ENCODE data around the gene ATP8B2. TPM values are rescaled to one million over a fixed set of nuclear protein-coding genes. Genes with fewer than 3 reads are reported as not detected.
"Not testable (repeated sequence)": the region's sequence is repeated elsewhere in the genome, so short reads cannot be mapped to it uniquely, and the experiment has no call there.

The ATP8B2 gene
- total RNA-seq, 1 donor from 2014 or later = 32.9 TPM

- no peak for DNase-seq (ENCODE audit: low spot score)
Measured at GRCh38 chr1:154323493-154323892, 1.8 kb upstream of the ATP8B2 start.

DNA sequence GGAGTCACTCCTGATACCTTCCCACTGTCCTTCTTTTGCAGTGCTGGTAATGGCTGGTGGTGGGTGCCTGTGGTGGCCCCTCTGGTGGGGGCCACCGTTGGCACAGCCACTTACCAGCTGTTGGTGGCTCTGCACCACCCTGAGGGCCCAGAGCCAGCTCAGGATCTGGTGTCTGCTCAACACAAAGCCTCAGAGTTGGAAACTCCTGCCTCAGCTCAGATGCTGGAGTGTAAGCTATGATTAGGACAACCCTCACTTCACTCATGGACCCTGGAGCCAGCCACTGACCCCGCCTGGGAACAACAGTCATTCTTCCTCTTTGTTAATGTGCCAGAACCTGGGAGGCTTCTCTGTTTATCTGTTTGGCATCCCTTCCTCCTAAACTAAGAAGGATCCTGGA lies 1.1 kb upstream of the ATP8B2 start:
- no peak for DNase-seq (ENCODE audit: low spot score)

DNA sequence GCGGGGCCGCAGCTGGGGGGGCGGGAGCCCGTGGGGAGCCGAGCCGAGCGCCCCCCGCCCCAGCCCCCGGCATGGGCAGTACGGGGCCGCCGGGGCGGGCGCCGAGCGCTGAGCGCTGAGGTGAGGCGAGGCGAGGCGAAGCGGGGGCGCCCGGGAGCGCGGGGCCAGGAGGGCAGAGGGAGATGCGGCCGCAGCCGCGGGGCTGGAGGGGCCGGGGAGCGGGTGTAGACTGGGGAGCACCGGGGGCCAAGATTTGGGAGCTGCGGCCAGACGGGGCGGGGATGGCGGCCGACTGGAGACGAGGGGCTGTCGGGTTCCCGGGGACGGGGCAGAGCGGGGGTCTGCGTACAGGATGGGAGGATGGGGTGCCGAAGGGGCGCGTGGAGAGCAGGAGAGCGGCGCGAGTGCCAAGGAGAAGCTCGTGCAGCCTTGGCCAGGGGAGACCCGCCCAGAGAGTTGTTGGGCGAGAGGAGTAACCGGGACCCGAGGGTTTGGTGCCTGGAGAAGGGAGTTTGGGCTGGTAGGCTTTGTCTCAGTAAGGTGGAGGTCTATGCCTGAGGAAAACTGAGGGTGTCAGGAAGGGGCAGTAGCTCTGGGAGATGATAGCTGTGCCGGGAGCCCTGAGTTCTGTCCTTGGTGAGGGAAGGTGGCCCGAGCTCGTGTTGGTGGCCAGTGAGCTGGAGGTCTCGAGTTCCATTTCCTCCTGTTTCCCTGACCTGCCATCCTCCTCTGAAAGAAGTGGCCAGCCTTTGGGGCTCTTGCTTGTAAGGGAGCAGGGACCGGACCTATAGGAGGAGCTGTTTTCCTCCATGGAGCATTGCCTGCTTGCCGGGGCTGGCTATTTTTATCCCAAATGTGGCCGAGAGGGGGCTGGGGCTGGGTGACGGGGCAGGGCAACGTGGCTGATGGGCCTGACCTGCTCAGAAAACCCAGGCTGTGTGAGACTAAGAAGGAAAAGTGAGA lies 539 bp downstream of the ATP8B2 start:
- DNase-seq (ENCODE audit: low spot score) = peak; percentile 52

DNA sequence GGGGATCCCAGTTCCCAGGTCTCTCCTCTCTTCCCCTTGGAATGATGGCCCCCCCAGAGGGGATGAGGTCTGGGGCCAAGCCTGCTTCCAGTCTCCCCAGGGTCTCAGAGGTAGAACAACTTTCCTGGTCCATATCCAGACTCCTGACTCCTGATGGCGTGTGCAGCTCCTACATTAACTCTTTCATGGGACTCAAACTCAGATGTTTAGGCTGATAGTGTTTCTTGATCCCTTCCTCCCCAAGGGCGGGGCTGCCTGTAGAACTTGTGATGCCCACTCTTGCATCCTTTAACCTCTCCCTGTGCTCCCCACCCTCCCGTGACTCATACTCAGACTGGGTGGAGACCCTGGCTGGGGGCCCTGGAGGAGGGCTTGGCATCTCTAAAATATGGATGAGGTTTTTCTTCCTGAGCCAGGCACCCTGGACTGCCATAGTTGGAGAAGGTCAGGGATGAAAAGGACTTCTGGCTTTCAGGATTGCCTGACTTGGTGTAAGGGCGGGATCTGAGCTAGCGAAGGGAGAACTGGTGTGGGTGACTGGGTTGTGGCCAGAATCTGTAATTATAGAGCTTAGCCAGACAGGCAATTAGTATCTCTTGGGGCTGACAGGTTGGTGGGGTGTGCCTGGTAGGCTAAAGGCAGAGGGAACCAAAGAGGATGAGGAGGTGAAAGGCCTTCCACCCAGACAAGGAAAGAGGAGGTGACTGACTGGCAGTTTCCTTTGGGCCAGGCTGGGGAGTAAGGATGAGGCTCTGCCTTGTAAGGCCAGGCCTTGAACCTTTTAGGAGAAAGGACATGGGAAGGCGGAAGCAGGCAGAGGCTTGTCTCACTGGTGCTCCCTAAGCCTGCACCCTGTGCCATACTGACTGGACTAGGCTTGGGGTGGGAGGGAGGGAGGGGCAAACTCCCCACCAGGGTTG lies 1.5 kb downstream of the ATP8B2 start:
- no peak for DNase-seq (ENCODE audit: low spot score)

DNA sequence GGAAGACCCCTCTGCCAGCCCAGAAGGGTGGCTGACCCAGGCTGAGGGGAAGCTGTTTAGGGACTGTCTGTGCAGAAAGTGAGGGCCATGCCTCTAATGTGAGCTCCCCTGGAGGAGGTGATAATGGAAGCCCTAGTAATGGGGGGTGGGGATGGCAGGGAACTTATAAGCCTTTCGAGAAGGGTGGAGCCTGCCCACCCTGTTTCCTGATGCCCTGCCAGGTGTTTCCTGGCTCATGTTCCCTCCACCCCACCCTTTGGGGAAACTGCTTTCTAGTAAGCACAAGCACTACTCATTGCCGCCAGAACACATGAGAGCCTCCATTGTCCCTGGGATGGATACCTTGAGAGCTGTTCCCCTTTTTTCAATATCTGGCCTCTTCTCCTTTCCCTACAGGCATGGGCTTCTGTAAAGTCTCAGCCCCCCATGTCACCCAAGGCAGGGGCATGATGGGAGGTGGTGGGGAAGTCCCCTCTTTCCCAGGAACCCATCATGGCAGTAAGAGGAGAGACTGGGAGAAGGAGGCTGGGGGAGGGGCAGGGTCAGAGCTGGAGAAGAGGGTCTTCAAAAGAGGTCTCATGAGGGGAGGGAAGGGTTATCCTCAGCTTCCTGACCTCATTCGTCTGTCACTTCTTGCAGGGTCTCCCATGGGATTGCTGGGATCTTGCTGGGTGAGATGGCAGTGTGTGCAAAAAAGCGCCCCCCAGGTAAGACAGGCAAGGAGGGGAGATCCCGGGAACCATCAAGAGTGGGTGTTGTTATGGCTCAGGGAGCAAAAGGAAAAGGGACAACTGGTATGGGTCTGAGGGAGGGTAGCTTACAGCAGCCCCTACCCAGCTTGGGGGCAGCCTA lies 2.4 kb downstream of the ATP8B2 start:
- DNase-seq (ENCODE audit: low spot score) = no peak

DNA sequence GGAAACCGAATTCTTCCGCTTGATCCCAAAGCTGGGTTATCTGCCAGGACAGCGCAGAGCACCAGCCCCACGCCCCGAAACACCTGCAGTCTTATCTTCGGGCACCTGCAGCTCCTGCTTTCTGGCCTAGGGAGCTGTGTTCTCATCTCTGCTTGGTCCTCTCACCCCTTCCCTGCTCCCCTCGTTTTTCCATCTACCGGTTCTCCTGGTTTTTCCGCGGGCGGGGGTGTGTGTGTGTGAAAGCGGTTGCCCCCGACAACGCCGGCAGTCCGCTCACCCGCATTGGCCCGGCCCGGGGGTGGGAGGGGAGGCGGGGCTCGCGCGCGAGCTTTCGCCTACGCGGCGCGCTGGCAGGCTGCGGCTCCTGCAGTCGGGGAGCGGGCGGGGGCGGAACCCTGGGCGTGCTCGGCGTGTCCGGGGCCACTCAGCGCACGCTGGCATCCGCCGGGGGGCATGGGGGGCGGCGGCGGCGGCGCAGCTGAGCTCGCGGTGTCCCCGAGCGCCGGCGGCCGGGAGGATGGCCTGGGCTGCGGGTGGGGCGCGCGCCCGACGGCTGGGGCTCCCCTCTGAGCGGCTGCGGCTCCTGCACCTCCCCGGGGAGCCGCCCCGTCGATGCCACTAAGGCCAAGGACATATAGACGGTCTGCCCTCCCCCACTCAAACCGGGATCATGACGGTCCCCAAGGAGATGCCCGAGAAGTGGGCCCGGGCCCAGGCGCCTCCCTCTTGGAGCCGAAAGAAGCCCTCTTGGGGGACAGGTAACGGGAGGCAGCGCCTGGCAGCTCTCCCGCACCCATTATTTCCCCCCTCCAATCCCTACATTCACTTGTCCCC lies 3.2 kb downstream of the ATP8B2 start:
- peak; percentile 78 for DNase-seq (ENCODE audit: low spot score)

DNA sequence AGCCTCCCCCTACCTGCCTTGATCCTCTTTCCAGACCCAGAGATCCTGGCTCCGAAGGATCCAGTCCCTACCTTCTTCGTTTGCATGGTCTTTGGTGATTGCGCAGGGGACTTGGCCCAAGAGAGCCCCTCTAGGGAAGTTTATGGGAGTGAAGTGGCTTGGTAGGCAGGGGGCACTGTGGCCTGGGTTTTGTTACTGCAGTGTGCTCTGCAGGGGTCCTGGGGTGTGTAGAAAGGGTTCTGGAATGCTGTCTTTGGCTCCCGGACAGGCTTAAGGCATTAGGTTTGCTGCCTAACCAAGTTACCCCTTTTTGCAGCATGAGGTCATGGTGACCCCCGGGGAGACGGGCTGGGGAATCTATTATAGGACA lies 3.8 kb downstream of the ATP8B2 start:
- no peak for DNase-seq (ENCODE audit: low spot score)

- DNase-seq (ENCODE audit: low spot score) = no peak
Measured at GRCh38 chr1:154329551-154330131, 4.3 kb downstream of the ATP8B2 start.

GRCh38 chr1:154330669-154331068 lies 5.3 kb downstream of the ATP8B2 start:
- DNase-seq (ENCODE audit: low spot score) = no peak

DNA sequence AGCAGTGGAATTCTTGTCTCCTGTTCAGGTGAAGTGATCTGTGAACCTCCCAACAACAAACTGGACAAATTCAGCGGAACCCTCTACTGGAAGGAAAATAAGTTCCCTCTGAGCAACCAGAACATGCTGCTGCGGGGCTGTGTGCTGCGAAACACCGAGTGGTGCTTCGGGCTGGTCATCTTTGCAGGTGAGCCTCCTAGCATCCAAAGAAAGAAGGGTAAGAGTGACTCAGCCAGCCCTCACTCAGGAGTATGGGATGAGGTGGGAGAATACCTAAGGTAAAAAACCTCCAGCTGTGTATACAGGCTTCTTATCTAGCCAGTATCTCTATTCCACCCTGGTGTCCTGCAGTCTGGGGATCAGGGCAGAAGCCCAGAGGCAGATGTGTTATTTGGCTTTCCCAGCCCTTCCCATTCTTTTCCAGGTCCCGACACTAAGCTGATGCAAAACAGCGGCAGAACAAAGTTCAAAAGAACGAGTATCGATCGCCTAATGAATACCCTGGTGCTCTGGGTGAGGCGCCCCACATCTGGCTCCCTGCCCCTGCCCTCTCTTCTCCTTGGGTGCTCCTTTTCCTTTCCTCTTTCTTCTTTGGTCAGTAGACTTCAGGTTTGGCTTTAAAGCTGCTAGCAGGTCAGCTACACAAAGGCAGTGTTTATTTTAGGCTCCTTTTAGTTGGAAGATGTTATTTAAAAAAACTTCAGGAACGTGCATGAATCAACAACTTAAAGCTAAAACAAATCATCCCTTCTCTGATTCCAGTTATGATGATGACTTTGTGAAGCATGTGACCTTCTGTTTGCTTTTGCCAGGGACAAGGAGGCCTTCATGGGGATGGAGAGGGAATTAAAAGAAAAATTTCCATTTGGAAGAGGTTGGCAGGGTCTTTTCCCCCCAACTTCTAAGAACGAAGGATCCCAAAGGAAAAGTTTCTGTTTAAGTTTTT lies 9.0 kb downstream of the ATP8B2 start:
- DNase-seq (ENCODE audit: low spot score) = no peak

DNA sequence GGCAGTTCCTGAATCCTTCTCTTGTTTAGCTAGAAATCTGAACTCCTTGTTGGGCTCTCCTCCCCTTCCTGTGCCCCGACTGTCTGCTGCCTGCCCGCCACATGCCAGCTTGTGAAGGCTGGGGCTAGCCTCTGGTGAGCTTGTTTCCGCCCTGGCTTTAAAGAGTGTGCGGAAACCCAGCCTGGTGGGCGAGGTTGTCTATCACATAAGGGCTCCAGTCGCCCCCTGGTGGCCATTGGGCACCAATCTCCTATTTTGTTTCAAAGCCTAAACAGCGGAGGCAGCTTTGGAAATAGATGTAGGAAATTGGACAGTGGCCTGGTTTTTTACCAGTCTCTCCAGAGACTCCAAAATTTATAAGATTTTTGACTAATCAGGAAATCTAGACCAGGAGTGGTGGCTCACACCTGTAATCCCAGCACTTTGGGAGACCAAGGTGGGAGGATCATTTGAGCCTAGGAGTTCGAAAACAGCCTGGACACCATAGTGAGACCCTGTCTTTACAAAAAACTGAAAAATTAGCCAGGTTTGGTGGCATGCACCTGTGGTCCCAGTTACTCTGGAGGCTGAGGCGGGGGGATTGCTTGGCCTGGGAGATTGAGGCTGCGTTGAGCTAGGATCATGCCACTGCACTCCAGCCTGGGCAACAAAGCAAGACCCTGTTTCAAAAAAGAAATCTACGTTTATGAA lies 9.8 kb downstream of the ATP8B2 start:
- DNase-seq (ENCODE audit: low spot score) = peak; percentile 85

DNA sequence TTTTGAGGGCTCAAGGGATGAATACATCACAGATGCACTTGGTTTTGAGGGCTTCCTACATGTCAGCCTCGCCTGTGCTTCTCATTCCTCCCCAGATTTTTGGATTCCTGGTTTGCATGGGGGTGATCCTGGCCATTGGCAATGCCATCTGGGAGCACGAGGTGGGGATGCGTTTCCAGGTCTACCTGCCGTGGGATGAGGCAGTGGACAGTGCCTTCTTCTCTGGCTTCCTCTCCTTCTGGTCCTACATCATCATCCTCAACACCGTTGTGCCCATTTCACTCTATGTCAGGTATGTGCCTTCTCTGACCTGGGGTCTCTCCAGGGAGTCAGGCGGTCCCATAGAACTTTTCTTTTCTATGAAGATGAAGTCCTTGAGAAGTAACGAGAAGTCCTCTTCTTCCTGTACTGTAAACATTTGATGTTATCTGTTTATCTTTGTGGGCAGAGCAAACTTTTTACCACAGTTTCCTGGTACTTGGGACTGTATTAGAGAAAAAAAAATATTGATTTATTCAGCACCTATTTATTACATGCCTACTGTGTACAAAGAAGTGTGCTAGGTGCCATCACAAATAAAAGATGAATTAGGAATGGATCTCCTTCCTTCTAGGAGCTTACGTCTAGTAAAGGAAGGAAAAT lies 12.0 kb downstream of the ATP8B2 start:
- DNase-seq (ENCODE audit: low spot score) = no peak

GRCh38 chr1:154338875-154339274 lies 13.6 kb downstream of the ATP8B2 start:
- DNase-seq (ENCODE audit: low spot score) = no peak

- not testable (repeated sequence) for DNase-seq (ENCODE audit: low spot score)
Measured at GRCh38 chr1:154341366-154341765, 16.0 kb downstream of the ATP8B2 start.

- no peak for DNase-seq (ENCODE audit: low spot score)
Measured at GRCh38 chr1:154342132-154342531, 16.8 kb downstream of the ATP8B2 start.

DNA sequence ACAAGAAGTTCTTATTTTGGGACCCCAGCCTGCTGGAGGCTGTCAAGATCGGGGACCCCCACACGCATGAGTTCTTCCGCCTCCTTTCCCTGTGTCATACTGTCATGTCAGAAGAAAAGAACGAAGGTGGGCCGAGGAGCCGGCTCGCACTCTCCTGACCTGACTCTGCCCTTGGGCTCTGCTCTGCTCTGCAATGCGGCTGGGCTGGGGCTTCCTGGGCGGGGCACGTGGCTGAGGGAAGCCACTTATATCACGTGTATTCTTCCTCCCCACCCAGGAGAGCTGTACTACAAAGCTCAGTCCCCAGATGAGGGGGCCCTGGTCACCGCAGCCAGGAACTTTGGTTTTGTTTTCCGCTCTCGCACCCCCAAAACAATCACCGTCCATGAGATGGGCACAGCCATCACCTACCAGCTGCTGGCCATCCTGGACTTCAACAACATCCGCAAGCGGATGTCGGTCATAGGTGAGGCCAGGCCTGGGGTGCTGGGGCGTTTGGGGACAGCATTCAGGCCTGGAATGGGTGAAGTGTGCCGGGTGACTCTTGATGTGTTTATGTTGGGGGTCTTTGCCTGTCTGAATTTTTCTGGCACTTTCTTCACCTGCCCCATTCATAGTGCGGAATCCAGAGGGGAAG lies 17.6 kb downstream of the ATP8B2 start:
- DNase-seq (ENCODE audit: low spot score) = no peak

- no peak for DNase-seq (ENCODE audit: low spot score)
Measured at GRCh38 chr1:154344977-154345837, 19.9 kb downstream of the ATP8B2 start.
